Pancreas (tissue), 10 donors: ENCODE data around the gene CAMSAP3. TPM values are rescaled to one million over a fixed set of nuclear protein-coding genes. Genes with fewer than 3 reads are reported as not detected.

Experiments used
- ATAC-seq, 4 donors: fragments of 200-7000 bp; cut with Tn5 transposase; one replicate each; pipeline versions ENCODE4 v1.8.0 to v1.9.1; 2020; ENCODE audit warnings: mild to moderate bottlenecking in 4 of 4, moderate library complexity in 4 of 4
- DNase-seq, 6 donors: peaks; one replicate each; pipeline ENCODE4 v3.0.0-alpha.2; 2020
- FAIRE-seq: peaks from 2 replicates; lab custom pipeline; 2012; peaks lifted over from hg19 to GRCh38; lab: Jason Lieb, UNC
- H3K27ac ChIP-seq, 4 donors: fragments of 200-600 bp; sonication (generic); 1 replicate in 3 of 4; 2 replicates in 1 of 4; pipeline versions ENCODE4 v1.5.0 to v1.8.0; 2020
- H3K27me3 ChIP-seq, 4 donors: fragments of 200-600 bp; one replicate each; pipeline ENCODE4 v1.8.0; 2021
- H3K36me3 ChIP-seq, 3 donors: fragments of 200-600 bp; sonication (generic) in 1 of 3; one replicate each; pipeline versions ENCODE4 v1.5.0 to v1.8.0; 2020 to 2021
- H3K4me1 ChIP-seq, 3 donors: fragments of 200-600 bp; one replicate each; pipeline ENCODE4 v1.8.0; 2021
- H3K4me3 ChIP-seq, 4 donors: fragments of 200-600 bp; sonication (generic) in 2 of 4; one replicate each; pipeline versions ENCODE4 v1.5.0 to v1.8.0; 2020 to 2021
- H3K9me3 ChIP-seq, 4 donors: fragments of 200-600 bp; one replicate each; pipeline ENCODE4 v1.8.0; 2021
- WGBS, 2 donors: extraction: QIAGEN DNeasy Blood & Tissue Kit; methylation state at CpG; one replicate each; pipeline ENCODE4 v1.1.7; 2013; 5-methylcytosine and 5-hydroxymethylcytosine counted together
- intact Hi-C, 3 donors: fragments of 100-400 bp; cut with DNase I; formaldehyde crosslinking; loops; one replicate each; pipeline versions ENCODE4 v1.11.1 to v1.14.2; 2022
- polyA plus RNA-seq, 2 donors: library from polyadenylated mRNA; stranded (reverse); fragments of 200-250 nt; gene quantifications; one replicate each; pipeline ENCODE4 v1.2.3, GENCODE V29; 2013
- total RNA-seq, 6 donors: library from RNA; stranded (reverse); fragmentation: NEBNext Ultra II Directional in 4 of 6; extraction: Animal tissue kit (Norgen Biotek cat#: 25700) in 4 of 6; gene quantifications; one replicate each; pipeline versions ENCODE4 v1.2.1 to v1.2.4, GENCODE V29; 2021 to 2023
- TF ChIP-seq, protein P1 (sequence below), 4 donors: fragments of 200-600 bp; sonication (generic) in 3 of 4; IDR thresholded peaks; one replicate each; pipeline versions ENCODE4 v1.5.0 to v1.8.0; 2021; ENCODE audit warnings: antibody characterized with exemption in 4 of 4
- donor health status: healthy with polysubstance abuse.
- donor health status: DM: no; HTN: no; CAD: no; lungs with moderate emphysema.
- donor health status: DM: no; HTN: no; CAD: no.
- donor health status: control.
- donor health status: control.
- donor health status: Bipolar disorder and iron deficiency.
- donor health status: DM: yes; HTN: yes; CAD: no.
- donor health status: DM: no; HTN: no; CAD: no.
- donor health status: DM: no; HTN: no; CAD: no.
- donor health status: DM: yes; HTN: yes; CAD: no.

Gene CAMSAP3
- total and polyA plus RNA-seq, 8 donors = 12.1 to 64.5 (median 23.5) TPM

DNA sequence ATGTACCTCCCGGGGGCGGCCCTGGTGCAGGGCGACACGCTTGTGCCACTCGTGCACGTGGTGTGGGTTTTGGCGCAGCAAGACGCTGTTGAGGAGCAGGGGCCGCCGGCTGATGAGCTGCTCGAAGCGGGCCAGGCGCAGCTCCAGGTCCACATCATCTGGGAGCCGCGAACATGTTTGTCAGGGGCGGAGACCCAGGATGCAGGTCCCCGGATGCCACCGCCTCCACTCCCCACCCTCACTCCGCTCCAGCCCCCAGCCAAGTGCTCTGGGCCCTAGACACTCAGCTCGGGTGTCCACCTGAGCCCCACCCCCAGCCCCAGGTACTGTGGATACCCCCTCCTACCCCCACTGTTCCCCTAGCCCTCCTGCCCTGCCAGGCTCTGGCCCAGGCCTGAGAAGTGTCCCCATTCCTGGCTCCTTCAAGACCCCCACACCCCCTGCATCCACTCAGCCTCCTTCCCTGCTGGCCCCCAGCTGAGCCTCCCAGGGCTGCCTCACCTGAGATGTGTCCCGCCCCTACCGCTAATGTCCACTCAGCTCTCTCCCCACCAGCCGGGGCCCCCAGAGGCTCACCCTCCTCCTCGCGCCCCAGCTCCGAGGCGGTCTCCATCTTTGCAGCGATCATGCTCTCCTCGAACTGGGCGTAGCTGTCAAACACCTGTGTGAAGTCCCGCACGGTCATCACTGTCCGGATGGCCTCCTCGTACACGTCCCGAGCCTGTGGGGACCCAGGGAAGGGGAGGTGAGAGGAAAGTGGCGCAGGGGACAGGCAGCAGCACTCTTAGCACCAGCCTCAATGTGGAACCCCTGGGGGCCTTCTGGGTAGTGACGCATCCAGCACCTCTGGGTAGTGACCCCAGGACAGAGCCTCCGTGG is 28.3 kb downstream of the CAMSAP3 start:
- WGBS, 2 donors = 91 to 92% methylated on average over 39 of the region's 39 CpGs
- H3K4me3 ChIP-seq = no peak overlapping the region

DNA sequence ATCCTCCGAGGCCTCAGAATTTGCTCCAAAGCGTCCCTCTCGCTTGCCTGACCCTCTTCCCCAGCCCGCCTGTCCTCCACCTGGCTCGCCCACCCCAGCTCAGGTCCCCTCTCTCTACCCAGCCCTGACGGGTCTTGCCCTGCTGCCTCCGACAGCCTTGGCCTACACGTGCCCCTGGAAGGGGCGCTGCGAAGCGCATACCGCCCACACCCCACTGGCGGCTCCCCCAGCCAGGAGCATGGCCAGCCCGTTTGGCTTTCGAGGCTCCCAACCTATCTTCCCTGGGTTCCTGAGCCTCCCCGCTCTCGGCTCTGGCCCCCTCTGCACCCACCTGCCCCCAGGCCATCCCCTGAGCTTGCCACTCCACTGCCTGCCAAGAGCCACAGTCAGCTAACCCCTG is 29.1 kb downstream of the CAMSAP3 start:
- Histone ChIP-seq H3K27ac (no peak overlapping the region), H3K9me3 (no peaks in the 10 kb centered on the region), H3K4me3 (no peak overlapping the region), H3K27me3 (no peaks in the 10 kb centered on the region), H3K4me1 (peaks cover 12 to 16% (median 14%) of the 10 kb centered on the region in 3 donors), H3K36me3 (peaks cover 0 to 42% (median 24%) of the 10 kb centered on the region in 3 donors)
- no peak for ATAC-seq
- TF ChIP-seq, protein P1, sequence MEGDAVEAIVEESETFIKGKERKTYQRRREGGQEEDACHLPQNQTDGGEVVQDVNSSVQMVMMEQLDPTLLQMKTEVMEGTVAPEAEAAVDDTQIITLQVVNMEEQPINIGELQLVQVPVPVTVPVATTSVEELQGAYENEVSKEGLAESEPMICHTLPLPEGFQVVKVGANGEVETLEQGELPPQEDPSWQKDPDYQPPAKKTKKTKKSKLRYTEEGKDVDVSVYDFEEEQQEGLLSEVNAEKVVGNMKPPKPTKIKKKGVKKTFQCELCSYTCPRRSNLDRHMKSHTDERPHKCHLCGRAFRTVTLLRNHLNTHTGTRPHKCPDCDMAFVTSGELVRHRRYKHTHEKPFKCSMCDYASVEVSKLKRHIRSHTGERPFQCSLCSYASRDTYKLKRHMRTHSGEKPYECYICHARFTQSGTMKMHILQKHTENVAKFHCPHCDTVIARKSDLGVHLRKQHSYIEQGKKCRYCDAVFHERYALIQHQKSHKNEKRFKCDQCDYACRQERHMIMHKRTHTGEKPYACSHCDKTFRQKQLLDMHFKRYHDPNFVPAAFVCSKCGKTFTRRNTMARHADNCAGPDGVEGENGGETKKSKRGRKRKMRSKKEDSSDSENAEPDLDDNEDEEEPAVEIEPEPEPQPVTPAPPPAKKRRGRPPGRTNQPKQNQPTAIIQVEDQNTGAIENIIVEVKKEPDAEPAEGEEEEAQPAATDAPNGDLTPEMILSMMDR (IDR thresholded peaks at IDR 0.05) = no peak
- no peak for FAIRE-seq
- intact Hi-C loops = no loop called here
- 92 to 94% methylated on average over 17 of the region's 17 CpGs for WGBS, 2 donors
- DNase-seq = peak in 1 of 6 donors; percentile 70

More for the DNA sequence above, 28.3 kb downstream of the CAMSAP3 start:
- peak in 1 of 6 donors; percentile 80 for DNase-seq
- H3K4me1 ChIP-seq = peaks cover 17 to 22% (median 20%) of the 10 kb centered on the region in 3 donors
- ATAC-seq = no peak
- no peak for FAIRE-seq
- TF ChIP-seq, protein P1 (IDR thresholded peaks at IDR 0.05) = no peak
- intact Hi-C loops = no loop called here
- H3K9me3 ChIP-seq = no peaks in the 10 kb centered on the region
- H3K27ac ChIP-seq = no peak overlapping the region
- H3K27me3 ChIP-seq = no peaks in the 10 kb centered on the region
- peaks cover 0 to 42% (median 24%) of the 10 kb centered on the region in 3 donors for H3K36me3 ChIP-seq

- no peak overlapping the region for H3K27ac ChIP-seq
- H3K4me3 ChIP-seq = no peak overlapping the region
- H3K27me3 ChIP-seq = no peaks in the 10 kb centered on the region
- no peaks in the 10 kb centered on the region for H3K9me3 ChIP-seq
- ATAC-seq (no peak), DNase-seq (peak in 1 of 6 donors; percentile 72), FAIRE-seq (no peak)
- WGBS, 2 donors = 95 to 96% methylated on average over 33 to 34 of the region's 34 CpGs
- intact Hi-C loops = no loop called here
- H3K36me3 ChIP-seq = peaks cover 0 to 34% (median 18%) of the 10 kb centered on the region in 3 donors
- TF ChIP-seq, protein P1 (IDR thresholded peaks at IDR 0.05) = no peak
- H3K4me1 ChIP-seq = peaks cover 10 to 16% (median 15%) of the 10 kb centered on the region in 3 donors
These were observed 30.2 kb downstream of the CAMSAP3 start for GRCh38 chr19:7625763-7626372.

GRCh38 chr19:7627166-7627565 is 31.5 kb downstream of the CAMSAP3 start:
- ATAC-seq (no peak), DNase-seq (no peak), FAIRE-seq (no peak)
- peaks cover 0 to 27% (median 11%) of the 10 kb centered on the region in 3 donors for H3K36me3 ChIP-seq
- no peak overlapping the region for H3K27ac ChIP-seq
- TF ChIP-seq, protein P1 (IDR thresholded peaks at IDR 0.05) = no peak
- no peak overlapping the region for H3K4me3 ChIP-seq
- intact Hi-C loops = no loop called here
- no peaks in the 10 kb centered on the region for H3K27me3 ChIP-seq
- H3K4me1 ChIP-seq = peaks cover 11 to 16% (median 16%) of the 10 kb centered on the region in 3 donors
- 84 to 92% methylated on average over 24 of the region's 24 CpGs for WGBS, 2 donors
- no peaks in the 10 kb centered on the region for H3K9me3 ChIP-seq
